Memory B cell (primary cell): ENCODE results near the gene MBTPS1.

Source experiments
- ATAC-seq: fragments of 150-1000 bp; cut with Tn5 transposase; 2 replicates; pipeline ENCODE4 v1.10.0; 2021; ENCODE audit warnings: low read depth, mild to moderate bottlenecking, moderate library complexity
- DNase-seq, 2 donors: peaks; one replicate each; pipeline ENCODE4 v3.0.0; 2022; ENCODE audit warnings: low spot score in 2 of 2
- H3K27ac Mint-ChIP-seq: one replicate; pipeline ENCODE4 v1.8.0; 2022; ENCODE audit warnings: mild to moderate bottlenecking, moderate library complexity, mixed read lengths
- H3K27me3 Mint-ChIP-seq: one replicate; pipeline ENCODE4 v1.8.0; 2022; ENCODE audit warnings: mixed read lengths
- H3K36me3 Mint-ChIP-seq: one replicate; pipeline ENCODE4 v1.8.0; 2022; ENCODE audit warnings: mild to moderate bottlenecking, mixed read lengths
- H3K4me1 Mint-ChIP-seq: one replicate; pipeline ENCODE4 v1.8.0; 2022; ENCODE audit warnings: mixed read lengths
- H3K4me3 Mint-ChIP-seq: one replicate; pipeline ENCODE4 v1.8.0; 2022; ENCODE audit warnings: mild to moderate bottlenecking, moderate library complexity, mixed read lengths
- H3K9me3 Mint-ChIP-seq: one replicate; pipeline ENCODE4 v1.8.0; 2022; ENCODE audit warnings: mixed read lengths

Gene MBTPS1

DNA sequence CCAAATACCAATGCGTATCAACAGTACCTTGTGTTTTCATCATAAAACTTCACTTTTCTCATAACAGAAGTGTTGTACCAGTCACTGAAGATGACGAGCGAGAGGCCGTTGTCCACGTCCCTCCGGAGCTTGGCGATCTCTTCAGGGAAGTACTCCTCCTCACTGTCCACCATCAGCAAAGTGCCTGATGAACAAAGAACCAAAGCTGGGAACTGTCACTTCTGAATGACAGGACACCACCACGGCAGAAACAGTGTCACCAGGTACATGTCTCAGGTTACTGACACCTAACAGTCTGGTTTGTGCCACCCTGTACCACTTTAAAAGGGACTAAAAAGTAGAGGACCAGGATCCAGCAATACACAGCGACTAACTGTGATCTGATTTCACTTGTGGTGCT is 49.1 kb downstream of the MBTPS1 start:
- ATAC-seq (no peak), DNase-seq (no peak)
- Mint-ChIP-seq H3K4me1 (peaks cover 2% of the 10 kb centered on the region), H3K36me3 (peaks cover 36% of the 10 kb centered on the region), H3K9me3 (no peaks in the 10 kb centered on the region), H3K27ac (no peak overlapping the region), H3K4me3 (no peak overlapping the region), H3K27me3 (no peaks in the 10 kb centered on the region)

DNA sequence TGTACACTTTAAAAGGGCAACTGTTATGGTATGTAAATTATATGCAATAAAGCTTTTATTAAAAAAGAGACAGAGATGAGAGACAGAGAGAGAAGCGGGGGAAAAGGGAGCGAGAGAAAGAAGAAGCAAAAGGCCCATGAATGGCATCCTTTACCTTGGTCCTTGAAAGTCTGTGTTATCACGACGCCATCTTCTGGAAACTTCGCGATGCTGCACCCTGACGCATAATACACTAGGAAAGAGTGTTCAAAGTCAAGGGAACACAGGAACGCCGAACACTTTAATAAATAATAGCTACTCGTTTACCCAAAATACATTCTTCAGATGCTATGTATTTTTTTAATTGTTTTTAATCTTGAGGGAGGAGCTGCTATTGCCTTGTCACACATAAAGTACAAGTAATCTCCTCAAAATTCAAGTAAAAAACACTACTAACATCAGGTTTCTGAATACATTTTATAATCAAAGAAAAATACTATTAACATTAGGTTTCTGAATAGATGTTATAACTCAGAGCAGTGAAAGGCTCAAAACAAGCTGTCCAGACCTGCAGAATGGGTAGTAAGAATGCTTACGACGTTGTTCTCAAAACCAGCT is 51.1 kb downstream of the MBTPS1 start:
- ATAC-seq, result peak; percentile 46
- H3K9me3 Mint-ChIP-seq, result no peaks in the 10 kb centered on the region
- peaks cover 2% of the 10 kb centered on the region for H3K4me1 Mint-ChIP-seq
- no peak overlapping the region for H3K4me3 Mint-ChIP-seq
- H3K36me3 Mint-ChIP-seq, result peaks cover 26% of the 10 kb centered on the region
- H3K27ac Mint-ChIP-seq, result no peak overlapping the region
- no peak for DNase-seq
- no peaks in the 10 kb centered on the region for H3K27me3 Mint-ChIP-seq

DNA sequence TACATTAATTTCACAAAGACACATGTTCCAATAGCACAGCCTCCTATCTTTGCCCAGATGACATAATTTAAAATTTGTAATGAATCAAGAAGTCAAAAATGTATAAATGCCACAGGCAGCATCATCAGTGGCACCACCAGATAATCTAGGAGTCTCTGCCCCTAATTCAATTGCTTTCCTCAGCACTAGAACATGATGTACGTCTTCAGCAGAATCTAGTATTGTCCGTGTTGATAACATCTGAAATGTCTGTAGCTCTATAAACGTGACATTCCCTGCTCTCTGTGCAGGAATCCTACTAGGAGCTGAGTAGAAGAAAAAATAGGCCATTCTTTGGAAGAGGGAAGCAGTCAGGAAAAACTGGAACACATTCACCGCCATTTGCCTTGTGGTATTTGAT is 52.8 kb downstream of the MBTPS1 start:
- Mint-ChIP-seq H3K4me1 (no peaks in the 10 kb centered on the region), H3K27ac (no peak overlapping the region), H3K4me3 (no peak overlapping the region), H3K9me3 (no peaks in the 10 kb centered on the region), H3K36me3 (peaks cover 24% of the 10 kb centered on the region), H3K27me3 (no peaks in the 10 kb centered on the region)
- ATAC-seq, result no peak
- DNase-seq, result no peak

DNA sequence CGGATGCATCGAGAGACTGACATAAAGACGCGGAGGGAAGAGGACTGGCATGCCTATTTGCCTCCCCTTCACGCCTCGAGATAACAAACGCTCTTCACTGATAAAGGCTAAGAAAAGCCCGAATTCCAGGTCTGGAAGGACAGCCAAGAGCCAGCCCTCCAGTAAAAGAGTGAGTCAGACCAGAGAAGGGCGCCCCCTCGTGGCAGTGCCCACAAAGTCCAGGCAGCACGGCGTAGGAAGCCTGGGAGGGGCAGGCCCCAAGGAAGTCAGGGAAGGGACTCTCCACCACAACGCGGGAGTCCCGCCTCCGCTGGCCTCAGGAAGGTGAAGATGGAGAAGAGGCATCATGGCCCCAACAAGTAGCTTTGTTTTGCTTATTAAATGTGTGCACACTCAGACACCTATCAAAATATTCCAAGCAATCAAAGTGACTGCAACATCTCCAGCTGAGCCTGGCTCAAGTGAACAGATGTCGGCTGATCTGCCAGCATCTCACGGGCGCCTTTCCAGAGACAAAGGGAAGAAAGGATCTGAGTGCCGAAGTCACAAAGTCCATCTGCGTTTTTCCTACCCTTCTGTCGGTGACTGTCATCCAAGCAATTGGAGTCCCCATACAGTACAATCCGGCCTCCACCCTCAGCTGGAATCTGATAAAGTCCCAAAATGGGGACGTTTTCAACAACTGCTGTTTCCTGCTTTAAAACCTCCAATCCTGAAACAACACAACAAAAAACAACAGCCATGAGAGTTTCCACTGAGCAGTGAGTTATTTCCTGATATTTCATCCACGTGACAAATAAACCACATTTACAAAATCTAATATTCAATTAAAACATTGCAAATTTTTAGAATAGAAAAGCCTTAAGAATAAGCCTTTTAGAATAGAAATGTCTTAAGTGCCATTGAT is 53.8 kb downstream of the MBTPS1 start:
- H3K9me3 Mint-ChIP-seq, result no peaks in the 10 kb centered on the region
- H3K36me3 Mint-ChIP-seq, result peaks cover 28% of the 10 kb centered on the region
- ATAC-seq (peak; percentile 78), DNase-seq (peak; percentile 53 to 56)
- no peaks in the 10 kb centered on the region for H3K4me1 Mint-ChIP-seq
- H3K27ac Mint-ChIP-seq, result no peak overlapping the region
- H3K4me3 Mint-ChIP-seq, result no peak overlapping the region
- no peaks in the 10 kb centered on the region for H3K27me3 Mint-ChIP-seq

DNA sequence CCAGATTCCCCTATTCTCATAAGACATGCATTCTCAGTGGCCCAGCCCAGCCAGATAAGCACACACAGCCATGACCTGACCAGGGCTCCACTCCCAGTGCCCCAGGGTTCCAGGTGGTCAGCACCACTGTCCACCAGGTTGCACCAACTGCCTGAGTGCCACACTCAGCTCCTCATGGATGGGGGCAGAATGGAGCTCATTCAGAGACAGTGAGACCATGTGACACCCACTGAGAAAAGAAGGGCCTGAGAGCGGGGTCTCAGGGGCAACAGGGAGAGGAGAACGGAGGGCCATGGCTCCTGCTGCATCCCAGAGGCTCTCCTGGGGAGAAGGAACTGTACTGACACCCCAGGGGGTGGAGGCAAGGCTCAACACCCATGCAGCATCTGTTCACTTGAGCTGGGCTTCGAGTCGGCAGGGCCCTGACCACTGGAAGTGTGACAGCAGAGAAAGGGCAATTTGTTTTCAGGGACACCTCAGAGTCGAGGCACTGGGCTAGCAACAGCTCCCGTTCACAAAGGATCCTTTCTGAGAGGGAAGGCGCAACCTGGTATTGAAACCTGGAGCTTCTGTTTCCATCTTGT is 55.4 kb downstream of the MBTPS1 start:
- ATAC-seq, result no peak
- Mint-ChIP-seq H3K27me3 (no peaks in the 10 kb centered on the region), H3K27ac (no peak overlapping the region), H3K4me1 (no peaks in the 10 kb centered on the region), H3K36me3 (peaks cover 34% of the 10 kb centered on the region), H3K9me3 (no peaks in the 10 kb centered on the region), H3K4me3 (no peak overlapping the region)
- DNase-seq, result no peak

DNA sequence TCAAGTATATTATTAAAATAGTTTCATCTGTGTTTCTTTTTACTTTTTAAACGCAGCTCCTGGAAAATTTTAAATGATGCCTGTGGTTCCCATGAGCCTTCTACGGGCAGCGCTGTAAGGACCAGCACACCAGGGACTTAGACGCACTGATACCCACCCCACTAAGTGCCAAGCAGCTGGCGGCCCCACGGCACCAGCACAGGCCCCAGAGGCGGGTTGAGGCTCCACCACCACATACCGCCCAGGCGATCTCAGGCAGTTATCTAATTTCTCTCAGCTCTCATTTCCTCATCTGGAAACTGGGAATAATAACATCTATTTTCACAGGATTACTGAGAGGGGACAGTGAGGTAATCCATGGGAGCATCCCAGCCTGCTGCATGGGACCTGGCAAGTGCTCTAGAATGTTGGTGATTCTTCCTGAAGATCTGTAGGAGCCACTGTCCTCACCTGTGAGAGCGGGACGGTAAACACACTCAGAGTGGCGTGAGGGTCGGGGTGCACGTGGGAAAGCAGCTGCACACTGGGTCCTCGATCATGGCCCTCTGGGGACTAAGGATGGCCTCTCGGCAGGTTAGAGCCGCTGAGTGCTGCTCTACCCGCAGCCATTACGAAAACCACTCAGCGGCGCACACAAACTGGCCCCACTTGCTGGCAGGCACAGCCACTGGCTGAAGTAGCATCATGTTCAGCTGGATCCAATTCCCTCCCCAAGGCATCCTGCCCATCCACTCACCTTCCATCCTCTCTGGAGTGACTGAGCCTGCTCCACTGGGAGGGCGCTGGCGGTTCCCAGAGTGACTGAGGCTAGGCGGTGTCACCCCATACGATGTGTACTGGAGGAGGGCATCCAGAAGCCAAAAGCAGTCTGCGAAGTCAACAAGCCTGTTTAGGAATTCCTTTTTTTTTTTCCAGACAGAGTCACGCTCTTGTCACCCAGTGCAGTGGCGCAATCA is 56.5 kb downstream of the MBTPS1 start:
- DNase-seq (no peak), ATAC-seq (no peak)
- Mint-ChIP-seq H3K27me3 (no peaks in the 10 kb centered on the region), H3K9me3 (no peaks in the 10 kb centered on the region), H3K4me3 (no peak overlapping the region), H3K27ac (no peak overlapping the region), H3K36me3 (peaks cover 38% of the 10 kb centered on the region), H3K4me1 (no peaks in the 10 kb centered on the region)

DNA sequence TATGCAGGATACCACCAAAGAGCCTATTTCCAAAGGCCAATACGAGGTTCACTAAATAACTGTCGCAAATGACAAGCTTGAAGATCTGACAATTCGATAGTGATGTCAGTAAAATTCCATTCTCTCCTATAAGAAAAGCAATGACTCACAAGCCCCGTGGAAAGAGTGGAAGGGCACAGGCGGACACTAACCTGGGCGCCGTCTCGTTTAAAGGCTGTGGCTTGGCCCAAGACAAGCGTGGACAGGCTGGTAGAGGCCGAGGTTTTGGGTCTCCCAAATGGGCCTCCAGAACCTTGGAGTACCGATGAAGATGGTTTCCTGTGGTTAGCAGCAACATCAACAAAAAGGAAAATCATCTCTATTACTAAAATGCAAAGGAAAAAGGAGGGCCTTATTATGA is 57.6 kb downstream of the MBTPS1 start:
- Mint-ChIP-seq H3K36me3 (peaks cover 38% of the 10 kb centered on the region), H3K4me3 (no peak overlapping the region), H3K27ac (no peak overlapping the region)

DNA sequence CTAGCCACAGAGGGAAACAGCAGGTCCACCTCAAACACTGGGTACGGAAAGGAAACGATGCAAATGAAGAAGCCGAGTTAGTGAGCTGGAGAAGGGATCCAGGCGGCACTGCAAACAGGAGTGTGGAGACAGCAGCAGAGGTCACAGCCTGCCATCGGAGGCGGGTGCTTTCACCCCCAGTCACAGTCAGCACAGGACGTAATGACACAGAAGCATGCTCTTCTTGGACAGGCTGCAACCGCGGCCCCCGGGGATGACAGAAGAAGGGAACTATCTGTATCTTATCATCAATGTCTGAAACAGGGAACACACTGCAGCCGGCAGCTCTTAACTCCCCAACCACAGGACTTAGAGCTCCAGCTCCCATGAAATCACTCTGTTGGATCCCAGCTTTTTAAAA is 58.1 kb downstream of the MBTPS1 start:
- peaks cover 36% of the 10 kb centered on the region for H3K36me3 Mint-ChIP-seq

More for the DNA sequence above, 57.6 kb downstream of the MBTPS1 start:
- no peaks in the 10 kb centered on the region for H3K9me3 Mint-ChIP-seq
- no peaks in the 10 kb centered on the region for H3K4me1 Mint-ChIP-seq
- DNase-seq (no peak), ATAC-seq (no peak)
- H3K27me3 Mint-ChIP-seq, result no peaks in the 10 kb centered on the region

DNA sequence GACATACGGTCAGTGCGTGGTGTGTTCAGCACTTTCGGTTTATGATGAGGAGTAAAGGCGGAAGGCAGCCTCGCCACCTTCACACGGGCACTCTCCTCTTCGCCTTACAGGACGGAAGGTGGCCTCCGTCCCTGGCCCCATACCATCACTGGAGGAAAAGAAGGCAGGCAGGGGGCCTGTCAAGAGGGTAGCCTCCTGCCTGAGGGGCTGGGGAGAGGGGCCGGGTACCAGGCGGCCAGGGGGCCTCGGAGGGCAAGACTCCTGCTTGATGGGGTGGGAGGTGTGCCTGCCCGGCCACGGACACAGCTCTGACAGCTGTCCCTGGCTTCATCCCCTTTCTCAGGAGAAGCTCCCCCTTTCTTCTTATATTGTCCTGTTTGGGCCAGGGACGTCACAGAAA is 58.5 kb downstream of the MBTPS1 start:
- ATAC-seq (no peak), DNase-seq (no peak)
- Mint-ChIP-seq H3K4me1 (no peaks in the 10 kb centered on the region), H3K9me3 (no peaks in the 10 kb centered on the region), H3K27me3 (no peaks in the 10 kb centered on the region), H3K27ac (no peak overlapping the region), H3K4me3 (no peak overlapping the region), H3K36me3 (peaks cover 38% of the 10 kb centered on the region)

More for the DNA sequence above, 58.1 kb downstream of the MBTPS1 start:
- no peak for DNase-seq
- no peak overlapping the region for H3K4me3 Mint-ChIP-seq
- ATAC-seq, result no peak
- no peaks in the 10 kb centered on the region for H3K9me3 Mint-ChIP-seq
- no peak overlapping the region for H3K27ac Mint-ChIP-seq
- no peaks in the 10 kb centered on the region for H3K4me1 Mint-ChIP-seq
- H3K27me3 Mint-ChIP-seq, result no peaks in the 10 kb centered on the region

DNA sequence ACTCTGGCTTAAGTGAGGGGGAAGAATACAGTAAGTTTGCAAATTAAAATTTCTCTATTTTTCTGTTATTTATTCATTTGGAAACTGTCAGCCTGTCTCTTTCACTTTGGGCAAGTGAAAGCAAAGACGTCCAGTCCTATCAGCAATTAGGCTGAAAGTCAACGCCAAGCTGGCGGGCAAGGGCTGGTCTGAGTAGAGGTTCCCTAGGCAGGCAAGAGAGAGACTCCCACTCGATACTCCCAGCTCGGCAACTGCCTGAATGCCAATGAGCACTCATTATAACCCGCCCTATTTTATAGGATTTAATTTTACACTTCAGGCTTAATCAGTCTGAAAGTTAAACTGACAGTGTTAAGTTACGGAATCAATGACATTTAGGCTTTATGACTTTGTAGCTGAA is 59.8 kb downstream of the MBTPS1 start:
- no peaks in the 10 kb centered on the region for H3K4me1 Mint-ChIP-seq
- H3K9me3 Mint-ChIP-seq, result no peaks in the 10 kb centered on the region
- H3K27ac Mint-ChIP-seq, result peak overlapping the region; percentile 24
- no peak for DNase-seq
- peaks cover 43% of the 10 kb centered on the region for H3K36me3 Mint-ChIP-seq
- no peak overlapping the region for H3K4me3 Mint-ChIP-seq
- no peak for ATAC-seq
- no peaks in the 10 kb centered on the region for H3K27me3 Mint-ChIP-seq

DNA sequence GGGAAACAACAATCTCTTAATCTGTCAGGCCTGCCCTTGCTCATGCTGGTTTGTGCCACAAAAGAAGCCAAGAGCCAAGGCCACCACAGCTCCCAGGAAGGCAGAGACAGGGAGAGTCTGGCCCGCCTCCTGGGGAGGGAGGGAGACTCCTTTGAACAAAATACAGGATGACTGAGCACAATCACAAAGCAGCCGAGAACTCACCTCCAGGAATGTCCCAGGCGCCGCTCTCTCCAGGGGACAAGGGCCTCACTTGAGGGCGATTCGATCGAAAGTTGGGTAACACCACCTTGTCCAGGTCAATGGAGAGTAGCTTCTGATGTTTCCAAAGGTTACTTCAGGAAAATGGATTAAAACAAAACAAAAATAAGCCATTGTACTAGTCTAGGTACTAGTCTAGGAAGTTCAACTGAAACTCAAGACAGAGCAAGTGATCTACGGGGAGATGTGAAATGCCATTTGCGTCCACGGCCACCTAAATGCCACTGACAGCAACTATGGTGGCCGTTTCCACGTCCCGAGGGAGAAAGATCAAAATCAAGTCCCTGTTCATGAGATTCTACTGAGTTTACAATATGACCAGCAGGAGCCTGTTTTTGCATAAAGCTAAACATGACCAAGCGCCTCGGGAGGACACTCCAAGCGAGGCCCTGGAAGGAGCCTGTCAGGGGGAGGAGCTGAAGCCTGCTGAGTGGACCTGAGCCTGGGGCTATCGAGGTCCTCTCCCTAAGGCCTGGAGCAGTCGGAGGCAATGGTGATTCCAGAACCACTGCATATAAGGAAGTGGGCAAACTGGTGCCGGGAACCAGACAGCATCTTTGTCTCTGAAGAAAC is 60.7 kb downstream of the MBTPS1 start:
- Mint-ChIP-seq H3K4me1 (no peaks in the 10 kb centered on the region), H3K36me3 (peaks cover 49% of the 10 kb centered on the region), H3K27ac (peak overlapping the region; percentile 24), H3K27me3 (no peaks in the 10 kb centered on the region), H3K9me3 (no peaks in the 10 kb centered on the region), H3K4me3 (no peak overlapping the region)
- ATAC-seq (no peak), DNase-seq (no peak)

DNA sequence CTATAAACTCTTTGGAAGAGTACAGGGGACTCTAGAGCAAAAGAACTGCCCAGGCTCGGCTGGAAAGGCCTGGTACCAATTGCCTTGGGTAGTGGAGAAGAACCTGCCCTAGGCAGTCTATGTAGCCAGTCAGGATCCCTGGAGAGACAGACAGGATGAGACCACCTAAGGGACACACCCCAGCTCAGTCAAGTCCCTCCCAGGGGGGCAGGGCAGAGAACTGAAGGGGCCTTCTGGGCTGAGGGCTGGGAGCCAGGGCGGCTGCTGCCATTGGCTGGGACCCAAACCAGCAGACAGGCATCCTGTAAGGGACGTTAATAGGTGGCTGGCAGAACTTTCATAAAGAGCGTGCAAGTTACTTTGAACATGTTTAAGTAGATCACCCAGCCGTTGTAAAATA is 61.4 kb downstream of the MBTPS1 start:
- Mint-ChIP-seq H3K27me3 (no peaks in the 10 kb centered on the region), H3K4me1 (no peaks in the 10 kb centered on the region), H3K4me3 (no peak overlapping the region), H3K9me3 (no peaks in the 10 kb centered on the region), H3K36me3 (peaks cover 52% of the 10 kb centered on the region), H3K27ac (no peak overlapping the region)
- ATAC-seq, result no peak
- DNase-seq, result no peak

DNA sequence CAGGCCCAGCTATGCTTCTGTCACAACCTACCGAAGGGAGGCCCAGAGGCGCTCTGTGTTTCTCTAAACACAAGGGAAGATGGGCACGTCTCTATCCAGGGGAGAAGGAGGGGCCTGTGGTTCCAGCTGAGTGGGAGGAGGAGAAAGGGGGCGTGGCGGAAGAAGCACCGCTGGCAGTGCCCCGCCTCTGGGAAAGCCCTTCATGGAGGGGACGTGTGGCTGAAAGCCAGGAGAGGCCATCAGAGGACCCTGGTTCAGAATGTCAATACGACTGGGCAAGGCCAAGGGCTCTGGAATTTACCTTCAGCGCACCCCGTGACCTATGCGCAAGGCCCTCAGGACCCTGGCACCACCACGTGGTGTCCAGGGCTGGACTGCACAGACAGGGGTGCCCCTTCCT is 61.8 kb downstream of the MBTPS1 start:
- H3K27ac Mint-ChIP-seq, result no peak overlapping the region
- DNase-seq (no peak), ATAC-seq (no peak)
- peaks cover 52% of the 10 kb centered on the region for H3K36me3 Mint-ChIP-seq
- H3K27me3 Mint-ChIP-seq, result no peaks in the 10 kb centered on the region
- H3K4me3 Mint-ChIP-seq, result no peak overlapping the region
- no peaks in the 10 kb centered on the region for H3K4me1 Mint-ChIP-seq
- no peaks in the 10 kb centered on the region for H3K9me3 Mint-ChIP-seq
